GM19468 (cell line): ENCODE results near the gene CAMK1G.

Experiments used
- ATAC-seq: cut with Tn5 transposase; IDR thresholded peaks from one replicate; pipeline ENCODE4 v1.9.1; 2021; ENCODE audit warnings: mild to moderate bottlenecking, moderate library complexity, moderate number of reproducible peaks; ENCODE audit not compliant: unreplicated experiment; ENCODE audit errors: extremely low read depth

Gene CAMK1G

DNA sequence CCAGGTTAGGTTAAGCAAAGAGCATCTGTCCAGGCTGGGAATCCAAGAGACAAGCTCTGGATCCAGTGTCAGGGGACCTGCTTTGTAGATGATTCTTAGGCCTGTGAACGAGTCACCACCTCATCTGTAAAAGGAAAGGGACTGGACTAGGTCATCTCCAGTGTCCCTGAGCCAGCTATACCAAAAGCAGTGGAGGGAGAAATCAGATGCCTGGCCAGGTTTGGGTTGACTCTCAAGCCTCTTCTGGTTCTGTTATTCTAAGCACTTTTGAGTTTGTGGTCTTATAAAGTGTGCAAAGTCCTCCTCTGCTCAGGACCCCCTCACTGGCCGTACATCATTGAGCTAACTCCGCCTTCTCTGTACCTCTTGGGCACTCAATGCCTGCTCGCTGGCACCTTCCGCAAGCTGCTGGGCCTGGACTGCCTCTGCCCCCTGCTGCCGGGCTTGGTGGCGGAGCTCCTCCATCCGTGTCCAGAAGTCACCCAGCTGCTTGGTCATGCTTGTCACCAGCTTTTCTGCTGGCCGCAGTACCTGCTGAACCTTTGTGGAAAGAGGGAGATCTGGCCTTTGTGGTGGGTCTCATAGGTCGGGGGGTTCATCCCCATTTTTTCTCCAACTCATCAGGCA lies 33.6 kb downstream of the CAMK1G start:
- no peak for ATAC-seq

DNA sequence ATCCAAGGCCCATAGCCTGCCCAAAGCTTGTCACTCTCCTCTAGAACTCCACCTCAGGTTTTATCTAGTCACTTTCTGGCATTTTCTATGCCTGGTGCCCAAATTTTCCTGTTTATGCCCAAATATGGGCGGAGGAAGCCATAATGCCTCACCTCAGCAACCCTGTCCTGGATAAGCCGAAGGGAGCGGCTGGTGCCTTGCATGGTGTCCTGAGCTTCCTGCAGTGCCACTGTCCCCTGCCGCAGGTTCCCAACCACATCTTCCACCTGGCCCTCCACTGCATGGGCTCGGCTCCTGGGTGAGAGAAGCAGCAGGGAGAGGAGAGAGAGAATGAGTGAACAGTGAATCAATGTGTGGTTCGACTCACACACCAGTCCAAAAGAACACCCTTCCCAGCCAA lies 34.2 kb downstream of the CAMK1G start:
- ATAC-seq: no peak

DNA sequence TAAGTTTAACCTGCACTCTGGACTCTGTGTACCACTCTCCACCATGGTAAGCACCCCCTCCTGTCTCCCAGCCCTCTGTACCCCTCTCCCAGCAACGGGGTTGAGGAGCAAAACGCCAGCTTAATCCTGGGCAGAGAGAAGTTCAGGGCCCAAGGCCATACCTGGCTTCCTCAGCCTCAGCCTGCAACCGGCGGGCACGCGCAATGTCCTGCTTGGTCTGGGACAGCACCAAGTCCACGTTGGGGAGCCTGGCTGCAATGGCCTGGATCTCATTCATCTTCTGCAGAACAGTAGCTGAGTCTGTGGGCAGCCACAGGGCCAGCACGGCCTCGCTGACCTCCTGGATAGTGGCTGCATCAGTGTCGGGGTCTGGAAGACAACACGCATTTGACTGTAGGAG lies 34.8 kb downstream of the CAMK1G start:
- no peak for ATAC-seq

DNA sequence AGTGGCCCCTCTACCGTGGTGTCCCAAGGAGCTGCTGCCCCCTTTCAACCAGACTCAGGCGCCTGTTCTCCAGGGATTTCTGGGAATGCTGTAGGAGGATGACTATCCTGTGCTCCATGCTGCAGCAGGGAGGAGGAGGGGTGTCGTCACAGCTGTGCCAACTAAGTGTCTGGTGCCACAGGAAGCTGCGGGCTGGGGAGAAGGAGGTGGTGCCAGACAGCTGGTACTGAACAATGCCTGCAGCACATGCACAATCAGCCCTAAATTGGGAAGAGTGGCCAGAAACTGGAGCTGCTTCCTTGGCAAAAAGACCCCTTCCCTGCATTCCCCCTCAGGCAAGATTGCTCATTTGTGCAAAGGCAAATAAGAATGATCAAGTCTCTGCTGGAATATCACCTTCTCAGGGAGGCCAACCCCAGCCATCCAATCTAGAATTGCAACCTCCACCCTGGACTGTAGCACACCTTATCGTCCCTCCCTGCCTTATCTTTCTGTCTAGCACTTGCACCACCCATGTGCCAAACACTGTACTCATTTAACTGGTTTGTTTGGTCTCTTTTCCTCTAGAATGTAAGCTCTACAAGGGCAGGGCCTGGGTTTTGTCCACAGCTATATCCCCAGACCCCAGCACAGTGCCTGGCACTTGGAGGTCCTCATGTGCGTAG lies 35.4 kb downstream of the CAMK1G start:
- no peak for ATAC-seq

DNA sequence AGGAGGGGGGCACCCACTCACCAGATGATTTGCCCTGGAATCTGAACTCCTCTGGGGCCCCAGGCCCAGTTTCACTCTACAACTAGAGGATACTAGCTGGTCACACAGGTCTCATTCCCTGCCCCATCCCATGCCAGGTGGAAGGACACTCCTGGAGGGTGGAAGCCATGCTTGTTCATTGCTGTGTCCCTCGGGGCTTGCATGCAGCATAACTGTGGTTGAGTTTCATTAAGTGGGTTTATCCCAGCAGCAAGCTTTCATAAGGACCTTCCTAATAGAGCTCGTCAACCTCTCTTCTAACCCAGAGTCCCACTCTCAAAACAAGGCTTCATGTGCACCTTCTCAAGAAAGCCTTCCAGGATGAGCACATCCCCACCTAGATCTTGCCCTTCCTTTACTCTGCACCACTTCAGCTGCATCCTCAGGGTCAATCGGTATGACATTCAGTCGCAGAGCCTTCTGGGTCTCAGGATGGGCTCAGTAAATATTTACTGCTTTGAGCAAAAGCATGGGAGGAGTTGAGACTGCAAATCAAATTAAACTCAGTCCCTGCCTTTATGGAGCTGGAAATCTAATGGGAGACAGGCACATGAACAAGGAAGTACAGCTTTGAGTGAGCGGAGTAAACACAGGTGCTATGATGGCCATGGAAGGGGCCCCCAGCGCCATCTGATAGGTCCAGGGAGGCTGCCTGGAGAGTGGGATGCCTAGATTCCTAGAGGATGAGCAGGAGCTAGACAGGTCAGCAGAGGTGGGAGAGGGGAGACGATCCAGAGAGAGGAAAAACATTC lies 36.4 kb downstream of the CAMK1G start:
- ATAC-seq: no peak

DNA sequence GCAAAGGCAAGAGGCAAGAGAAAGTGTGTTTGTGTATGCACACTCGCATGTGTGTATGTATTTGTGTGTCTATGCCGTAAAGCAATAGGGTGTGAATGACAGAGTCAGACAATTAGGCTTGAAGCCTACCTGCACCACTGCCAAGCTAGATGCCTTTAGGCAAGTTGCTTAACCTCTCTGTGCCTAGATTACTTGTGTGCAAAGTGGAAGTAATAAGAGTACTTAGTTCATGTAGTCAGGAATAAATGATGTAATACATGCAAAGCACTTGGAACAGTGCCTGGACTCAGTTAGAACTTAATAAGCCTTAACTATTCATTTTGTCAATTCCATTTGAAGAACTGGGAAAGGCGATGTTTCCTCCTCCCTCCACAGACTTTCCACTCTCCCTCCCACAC lies 37.0 kb downstream of the CAMK1G start:
- ATAC-seq: no peak

DNA sequence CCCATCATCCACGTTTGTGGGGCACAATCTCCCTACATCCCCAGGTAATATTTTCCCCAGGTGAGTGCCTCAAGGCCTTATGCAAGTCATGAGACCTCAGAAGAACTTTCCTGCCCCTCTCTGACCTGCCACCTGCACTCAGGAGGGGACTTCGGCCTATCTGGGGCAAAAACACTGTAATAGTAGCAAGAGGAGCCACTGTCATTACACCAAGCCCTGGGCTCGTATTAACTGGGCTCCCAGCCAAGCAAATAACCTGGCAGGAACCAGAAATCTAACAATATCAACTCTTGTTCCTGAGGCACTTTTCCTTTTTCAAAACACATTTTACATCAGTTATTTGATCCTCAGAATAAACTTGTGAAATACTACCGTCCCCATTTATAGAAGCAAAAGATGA lies 37.8 kb downstream of the CAMK1G start:
- ATAC-seq: no peak

DNA sequence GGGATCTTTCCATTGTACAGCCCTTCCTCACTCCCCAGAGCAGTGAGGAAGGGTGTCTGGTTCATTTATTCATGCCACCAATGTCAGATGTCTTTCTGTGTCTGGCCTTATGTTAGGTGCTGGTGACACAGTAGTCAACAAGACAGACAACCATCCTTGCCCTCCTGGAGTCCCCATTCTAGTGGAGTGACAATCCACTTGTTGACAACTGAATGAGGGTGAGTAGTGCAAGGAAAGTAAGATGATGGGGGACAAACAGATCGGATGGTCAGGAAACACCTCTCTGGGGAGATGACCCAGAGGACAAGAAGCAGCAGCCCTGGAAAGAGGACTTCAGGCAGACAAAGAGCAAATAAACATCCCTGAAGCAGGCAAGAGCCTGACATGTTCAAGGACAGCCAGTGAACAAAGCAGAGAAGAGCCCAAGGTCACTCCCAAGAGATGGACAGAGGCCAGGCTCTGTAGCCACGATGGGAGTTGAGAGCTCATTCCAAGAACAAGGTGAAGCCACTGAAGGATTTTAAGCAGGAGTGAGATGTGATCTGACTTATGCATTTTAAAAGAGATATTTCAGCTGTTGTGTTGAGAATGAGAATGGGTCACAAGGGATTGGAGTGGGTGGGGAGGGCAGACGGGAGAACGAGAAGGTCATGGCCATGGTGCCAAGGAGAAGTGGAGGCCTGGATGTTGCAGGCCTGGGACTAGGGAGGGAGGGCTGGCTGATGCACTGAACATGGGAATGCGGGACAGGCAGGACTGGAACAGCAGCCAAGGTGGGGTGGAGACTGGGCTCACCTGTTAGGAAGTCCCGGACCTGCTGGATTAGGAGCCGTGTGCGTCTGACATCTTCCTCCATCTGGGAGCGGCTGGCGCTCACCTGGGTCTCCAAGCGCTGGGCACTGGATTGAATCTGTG lies 38.5 kb downstream of the CAMK1G start:
- ATAC-seq: no peak

DNA sequence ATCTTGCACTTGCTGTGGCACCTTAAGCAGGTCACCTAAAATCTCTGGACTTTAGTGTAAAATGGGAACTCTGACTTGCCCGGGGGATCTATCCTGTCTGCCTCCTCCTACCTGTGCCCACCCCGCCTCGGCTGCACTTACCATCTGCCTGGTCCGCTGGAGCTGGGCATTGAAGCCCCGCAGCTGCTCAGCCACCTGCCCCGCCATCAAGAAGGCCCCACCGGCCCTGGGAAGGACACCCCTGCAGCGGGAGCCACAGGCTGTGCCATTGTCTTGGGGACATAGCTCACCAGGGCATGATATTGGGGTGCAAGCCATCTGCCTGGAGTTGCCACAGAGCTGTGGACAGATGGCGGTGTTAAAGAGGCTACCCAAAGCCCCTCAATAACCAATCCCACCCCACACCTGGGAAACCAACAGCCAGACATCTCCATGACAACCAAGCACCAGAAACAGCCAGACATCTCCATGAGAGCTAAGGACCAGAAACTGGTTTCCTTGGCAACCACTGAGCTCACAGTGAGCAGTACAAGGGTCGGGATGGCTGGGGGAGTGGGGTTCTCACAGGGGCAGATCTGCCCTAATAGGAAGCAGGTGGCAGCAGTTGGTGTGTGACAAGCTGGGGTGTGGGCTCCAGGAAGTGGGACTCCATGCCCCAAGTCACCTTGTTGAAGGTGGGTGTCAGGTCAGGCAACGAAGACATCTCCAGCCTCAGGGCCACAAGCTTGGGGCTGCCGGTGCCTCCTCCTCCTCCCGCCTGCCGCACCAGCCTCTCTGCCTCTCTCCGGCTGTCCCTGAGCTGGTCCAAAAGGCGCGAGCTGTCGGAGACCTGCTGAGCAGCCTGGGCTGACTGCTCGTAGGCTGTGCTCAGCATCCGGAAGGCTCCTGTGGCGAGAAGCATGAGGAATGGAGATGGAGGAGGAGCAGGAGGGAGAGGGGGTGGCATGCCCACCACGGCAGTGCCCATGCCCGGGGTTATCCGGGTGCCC lies 39.6 kb downstream of the CAMK1G start:
- ATAC-seq: no peak

DNA sequence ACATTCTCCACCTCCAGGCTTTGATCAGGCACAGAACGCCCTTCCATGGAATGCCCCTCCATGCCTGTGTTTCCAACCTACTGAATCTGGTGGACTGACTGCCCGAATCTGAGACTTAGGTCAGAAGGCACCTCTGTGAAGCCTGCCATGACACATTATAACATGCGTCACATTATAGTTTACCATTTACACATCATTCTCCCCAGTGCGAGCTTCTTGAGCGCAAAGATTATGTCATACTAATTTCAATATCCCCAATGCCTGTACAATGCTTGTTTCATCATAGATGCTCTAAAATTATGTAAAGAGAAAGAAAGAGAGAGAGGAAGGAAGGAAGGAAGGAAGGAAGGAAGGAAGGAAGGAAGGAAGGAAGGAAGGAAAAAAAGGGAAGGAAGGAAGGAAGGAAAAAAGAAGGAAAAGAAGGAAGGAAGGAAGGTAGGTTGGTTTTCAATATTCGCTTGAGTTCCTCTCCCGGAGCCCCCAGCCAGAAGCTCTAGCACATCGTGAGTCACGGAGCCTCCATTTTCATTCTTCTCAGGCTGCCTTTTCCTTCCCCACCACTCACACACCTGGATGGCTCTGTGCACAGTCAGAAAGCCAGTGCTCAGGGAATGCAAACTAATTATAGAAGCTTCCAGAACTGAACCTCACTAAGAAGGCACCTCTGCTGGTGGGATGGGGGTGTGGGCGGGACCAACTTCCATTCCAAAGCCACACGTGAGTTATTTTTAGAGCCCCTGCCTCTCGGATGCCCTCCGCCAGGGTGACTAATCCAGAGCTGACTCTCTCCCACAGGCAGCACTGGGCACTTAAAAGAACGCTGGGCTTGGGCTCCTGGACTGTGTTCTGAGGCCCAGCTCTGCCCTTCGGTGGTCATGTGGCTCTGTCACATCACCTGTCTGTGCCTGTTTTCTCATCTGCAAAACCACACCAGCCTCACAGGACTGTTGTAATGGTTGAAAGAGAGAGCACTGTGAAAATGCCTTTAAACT lies 41.3 kb downstream of the CAMK1G start:
- ATAC-seq: no peak

DNA sequence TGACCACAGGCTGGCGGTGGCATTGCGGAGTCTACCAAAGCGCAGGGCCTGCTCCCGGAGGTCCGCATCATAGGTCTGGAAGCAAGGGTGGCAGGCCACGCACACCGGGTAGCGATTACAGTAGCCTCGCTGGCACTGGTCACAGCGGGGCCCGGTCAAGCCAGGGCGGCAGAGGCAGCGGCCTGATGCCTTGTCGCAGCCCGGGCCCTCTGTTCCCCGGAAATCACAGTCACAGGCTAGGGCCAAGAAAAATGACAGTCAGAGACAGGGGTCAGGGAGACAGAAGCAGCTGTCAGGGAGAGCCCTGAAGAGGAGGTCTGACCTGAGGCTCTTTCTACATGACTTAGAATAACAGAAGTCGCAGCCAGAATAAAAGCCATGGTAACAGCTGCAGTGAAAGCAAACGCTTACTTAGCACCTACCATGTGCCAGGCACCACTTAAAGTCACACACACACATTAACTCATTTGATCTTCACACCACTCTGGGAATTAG lies 42.3 kb downstream of the CAMK1G start:
- ATAC-seq: no peak

DNA sequence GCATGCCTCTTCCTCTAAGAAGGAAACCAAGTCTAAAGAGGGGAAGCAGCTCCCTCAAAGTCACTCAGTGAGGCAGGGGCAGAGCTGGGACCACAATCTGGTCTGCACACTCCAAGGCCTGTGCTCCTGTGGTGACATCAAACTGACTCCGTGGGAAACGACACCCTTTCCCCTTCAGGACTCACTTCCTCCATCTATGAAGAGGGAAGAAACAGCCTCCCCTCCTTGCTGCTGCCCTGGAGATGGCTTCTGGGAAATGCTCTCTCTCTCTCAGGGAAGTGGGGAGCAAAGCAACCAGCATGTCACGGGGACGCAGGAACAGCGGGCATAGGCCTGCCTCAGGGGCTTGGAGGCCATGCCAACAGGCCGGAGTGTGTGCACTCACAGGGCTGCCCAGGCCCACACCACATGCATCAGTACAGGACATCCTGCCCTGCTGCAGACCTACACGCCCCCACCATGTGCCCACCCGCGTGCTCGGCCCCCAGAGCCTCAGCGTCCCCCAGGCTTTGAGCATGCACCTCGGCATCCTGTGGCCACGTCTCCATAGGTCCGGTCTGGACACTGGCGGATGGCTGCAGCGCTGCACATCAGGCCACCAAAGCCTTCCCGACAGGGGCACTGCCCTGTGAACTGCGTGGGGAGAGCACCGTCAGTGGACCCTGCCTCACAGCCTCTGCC lies 43.0 kb downstream of the CAMK1G start:
- ATAC-seq: no peak

DNA sequence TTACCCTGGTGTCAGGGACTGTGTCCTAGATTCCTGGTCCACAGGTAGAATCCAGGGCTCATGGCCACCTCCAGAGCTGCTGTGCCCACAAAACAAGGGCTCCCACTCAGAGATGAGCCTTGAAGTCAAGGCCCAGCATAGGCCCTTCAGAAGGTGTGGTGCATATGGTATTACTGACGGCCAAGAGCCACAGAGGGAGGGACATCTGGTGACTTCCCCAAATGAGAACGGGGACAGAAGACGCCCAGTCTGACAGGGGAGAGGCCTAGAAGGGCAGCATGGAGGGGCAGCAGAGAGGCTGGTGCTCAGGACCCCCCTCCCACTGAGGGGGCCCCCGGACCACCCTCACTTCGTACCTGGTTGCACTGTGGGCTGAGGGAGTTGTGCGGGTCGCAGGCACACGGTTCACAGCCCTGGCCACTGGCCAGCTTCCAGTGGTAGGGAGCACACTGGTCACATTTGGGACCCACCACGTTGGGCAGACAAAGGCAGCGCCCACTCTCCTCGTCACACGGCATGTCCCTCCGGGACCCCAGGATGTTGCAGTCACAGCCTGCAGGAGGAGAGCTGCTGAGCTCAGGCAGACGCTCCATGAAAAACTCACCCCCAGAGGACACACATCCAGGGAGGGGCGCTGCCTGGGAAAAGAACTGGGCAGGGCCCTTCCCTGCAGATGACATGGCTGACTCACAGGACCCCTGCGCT lies 43.7 kb downstream of the CAMK1G start:
- no peak for ATAC-seq

DNA sequence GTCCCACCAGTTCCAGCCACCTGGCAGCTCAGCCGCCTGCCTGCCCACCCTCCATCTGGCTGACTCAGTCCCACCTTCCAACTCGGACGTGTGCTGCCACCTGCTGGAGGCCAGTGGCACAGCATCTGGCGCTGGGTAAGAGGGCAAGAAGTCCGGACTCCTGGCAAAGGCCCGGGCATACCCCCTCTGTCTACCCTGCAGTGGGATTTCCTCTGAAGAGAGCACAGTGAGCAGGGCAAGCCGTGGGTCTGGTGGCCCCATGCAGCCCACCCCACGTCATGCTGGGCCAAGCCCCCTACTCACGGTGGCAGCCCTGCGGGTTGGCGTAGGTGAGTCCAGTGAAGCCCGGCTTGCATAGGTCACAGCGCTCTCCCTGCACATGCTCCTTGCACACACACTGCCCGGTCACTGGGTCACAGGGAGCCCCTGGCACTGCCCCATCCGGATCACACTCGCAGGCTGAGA lies 44.2 kb downstream of the CAMK1G start:
- ATAC-seq: peak; percentile 47

DNA sequence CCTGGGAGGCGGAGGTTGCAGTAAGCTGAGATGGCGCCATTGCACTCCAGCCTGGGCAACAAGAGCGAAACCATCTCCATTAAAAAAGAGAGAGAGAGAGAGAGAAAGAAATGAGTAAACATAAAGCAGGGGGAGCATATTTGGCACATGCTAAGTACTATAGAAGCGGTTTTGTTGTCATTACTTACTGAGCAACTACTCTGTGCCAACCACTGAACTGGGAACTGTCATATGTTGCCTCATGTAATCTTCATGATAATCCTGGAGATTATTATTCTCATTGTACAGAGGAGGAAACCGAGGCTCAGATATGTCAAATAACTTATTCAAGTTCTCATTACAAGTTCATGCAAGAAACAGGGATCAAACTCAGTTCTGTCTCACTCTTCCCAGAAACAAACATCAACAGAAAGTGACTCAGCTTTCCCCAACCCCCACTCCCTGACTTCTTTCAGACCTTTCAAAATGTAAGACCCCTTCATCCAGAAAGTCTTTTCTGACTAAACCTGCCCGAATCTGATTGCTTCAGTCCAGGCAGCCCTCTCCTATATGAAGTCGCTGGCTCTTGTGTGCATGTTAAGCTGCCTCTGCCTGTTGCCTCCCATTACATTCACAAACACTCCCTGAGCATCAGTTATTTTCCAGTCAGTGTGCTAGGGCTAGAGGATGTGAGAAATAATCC lies 45.2 kb downstream of the CAMK1G start:
- no peak for ATAC-seq
